ENCODE measurements around the gene DPT. TPM values are rescaled to one million over a fixed set of nuclear protein-coding genes. Genes with fewer than 3 reads are reported as not detected.

DPT gene
- total and polyA plus RNA-seq, 9 donors = 28.2 to 97.8 (median 43.0) TPM

DNA sequence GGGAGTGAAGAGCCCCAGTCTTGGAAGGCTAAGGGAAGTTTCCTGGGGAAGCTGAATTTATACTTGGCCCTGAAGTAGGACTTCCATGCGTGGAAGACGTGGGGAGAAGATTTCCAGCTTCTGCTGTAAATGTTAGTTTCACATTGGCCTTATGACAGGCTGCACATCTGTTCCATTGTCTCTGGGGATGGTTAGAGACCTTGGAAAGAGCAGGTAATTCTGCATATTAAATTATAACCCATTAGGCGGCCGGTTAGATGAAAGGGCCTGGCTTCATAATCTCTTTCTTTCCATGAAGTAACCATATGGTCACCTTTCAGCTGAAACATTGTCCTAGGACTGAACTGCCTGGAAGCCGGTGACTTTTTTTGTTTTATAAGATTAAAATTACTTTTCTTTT is 37.5 kb downstream of the DPT start:
- H3K36me3 ChIP-seq (ENCODE audit: control insufficient read depth, insufficient read depth, low read length) = no peaks in the 10 kb centered on the region
- no peak overlapping the region for H3K27ac ChIP-seq (ENCODE audit: low read length)
- no peaks in the 10 kb centered on the region for H3K4me1 ChIP-seq (ENCODE audit: control insufficient read depth, insufficient read depth, low read length)
- peaks cover 3% of the 10 kb centered on the region for H3K27me3 ChIP-seq (ENCODE audit: control insufficient read depth, insufficient read depth, low read length)
- no peaks in the 10 kb centered on the region for H3K9me3 ChIP-seq (replicated peaks; ENCODE audit: control insufficient read depth, low read depth, low read length)
- H3K4me3 ChIP-seq (ENCODE audit: low read length) = no peak overlapping the region
- peak; percentile 49 for DNase-seq
- 7% methylated on average over 2 of the region's 5 CpGs for WGBS (ENCODE audit: insufficient coverage)

GRCh38 chr1:168689726-168690602 is 39.0 kb downstream of the DPT start:
- Histone ChIP-seq H3K27ac (ENCODE audit: low read length) (no peak overlapping the region), H3K4me3 (ENCODE audit: low read length) (no peak overlapping the region), H3K9me3 (replicated peaks; ENCODE audit: control insufficient read depth, low read depth, low read length) (no peaks in the 10 kb centered on the region), H3K36me3 (ENCODE audit: control insufficient read depth, insufficient read depth, low read length) (no peaks in the 10 kb centered on the region), H3K27me3 (ENCODE audit: control insufficient read depth, insufficient read depth, low read length) (peaks cover 3% of the 10 kb centered on the region), H3K4me1 (ENCODE audit: control insufficient read depth, insufficient read depth, low read length) (no peaks in the 10 kb centered on the region)
- WGBS (ENCODE audit: insufficient coverage) = 90% methylated on average over 3 of the region's 8 CpGs
- DNase-seq = no peak

- H3K27me3 ChIP-seq (ENCODE audit: control insufficient read depth, insufficient read depth, low read length) = peaks cover 3% of the 10 kb centered on the region
- H3K9me3 ChIP-seq (replicated peaks; ENCODE audit: control insufficient read depth, low read depth, low read length) = no peaks in the 10 kb centered on the region
- H3K4me3 ChIP-seq (ENCODE audit: low read length) = no peak overlapping the region
- whole genome bisulfite sequencing (ENCODE audit: insufficient coverage) = 100% methylated on average over 2 of the region's 2 CpGs
- H3K27ac ChIP-seq (ENCODE audit: low read length) = no peak overlapping the region
- no peaks in the 10 kb centered on the region for H3K4me1 ChIP-seq (ENCODE audit: control insufficient read depth, insufficient read depth, low read length)
- no peaks in the 10 kb centered on the region for H3K36me3 ChIP-seq (ENCODE audit: control insufficient read depth, insufficient read depth, low read length)
- DNase-seq = no peak
Measured at GRCh38 chr1:168689327-168689657, 39.7 kb downstream of the DPT start.

GRCh38 chr1:168688644-168689326 is 40.2 kb downstream of the DPT start:
- 14% methylated on average over 2 of the region's 5 CpGs for WGBS (ENCODE audit: insufficient coverage)
- Histone ChIP-seq H3K27ac (ENCODE audit: low read length) (no peak overlapping the region), H3K27me3 (ENCODE audit: control insufficient read depth, insufficient read depth, low read length) (peaks cover 3% of the 10 kb centered on the region)

GRCh38 chr1:168687816-168688215 is 41.2 kb downstream of the DPT start:
- H3K9me3 ChIP-seq (replicated peaks; ENCODE audit: control insufficient read depth, low read depth, low read length) = no peaks in the 10 kb centered on the region
- H3K27ac ChIP-seq (ENCODE audit: low read length) = no peak overlapping the region
- H3K4me3 ChIP-seq (ENCODE audit: low read length) = no peak overlapping the region
- no peaks in the 10 kb centered on the region for H3K4me1 ChIP-seq (ENCODE audit: control insufficient read depth, insufficient read depth, low read length)
- peaks cover 3% of the 10 kb centered on the region for H3K27me3 ChIP-seq (ENCODE audit: control insufficient read depth, insufficient read depth, low read length)
- 67% methylated on average over 3 of the region's 4 CpGs for WGBS (ENCODE audit: insufficient coverage)
- no peak for DNase-seq
- no peaks in the 10 kb centered on the region for H3K36me3 ChIP-seq (ENCODE audit: control insufficient read depth, insufficient read depth, low read length)

More at GRCh38 chr1:168688644-168689326, 40.2 kb downstream of the DPT start:
- no peaks in the 10 kb centered on the region for H3K36me3 ChIP-seq (ENCODE audit: control insufficient read depth, insufficient read depth, low read length)
- H3K4me1 ChIP-seq (ENCODE audit: control insufficient read depth, insufficient read depth, low read length) = no peaks in the 10 kb centered on the region
- H3K4me3 ChIP-seq (ENCODE audit: low read length) = no peak overlapping the region
- no peaks in the 10 kb centered on the region for H3K9me3 ChIP-seq (replicated peaks; ENCODE audit: control insufficient read depth, low read depth, low read length)
- no peak for DNase-seq

GRCh38 chr1:168686666-168687065 is 42.3 kb downstream of the DPT start:
- Histone ChIP-seq H3K9me3 (replicated peaks; ENCODE audit: control insufficient read depth, low read depth, low read length) (no peaks in the 10 kb centered on the region), H3K27ac (ENCODE audit: low read length) (no peak overlapping the region), H3K4me3 (ENCODE audit: low read length) (no peak overlapping the region), H3K4me1 (ENCODE audit: control insufficient read depth, insufficient read depth, low read length) (no peaks in the 10 kb centered on the region), H3K27me3 (ENCODE audit: control insufficient read depth, insufficient read depth, low read length) (peaks cover 3% of the 10 kb centered on the region), H3K36me3 (ENCODE audit: control insufficient read depth, insufficient read depth, low read length) (no peaks in the 10 kb centered on the region)
- 80% methylated on average over 1 of the region's 2 CpGs for WGBS (ENCODE audit: insufficient coverage)
- no peak for DNase-seq

GRCh38 chr1:168683871-168684270 is 45.1 kb downstream of the DPT start:
- Histone ChIP-seq H3K4me1 (ENCODE audit: control insufficient read depth, insufficient read depth, low read length) (no peaks in the 10 kb centered on the region), H3K4me3 (ENCODE audit: low read length) (no peak overlapping the region), H3K27me3 (ENCODE audit: control insufficient read depth, insufficient read depth, low read length) (no peaks in the 10 kb centered on the region), H3K9me3 (replicated peaks; ENCODE audit: control insufficient read depth, low read depth, low read length) (no peaks in the 10 kb centered on the region), H3K36me3 (ENCODE audit: control insufficient read depth, insufficient read depth, low read length) (no peaks in the 10 kb centered on the region), H3K27ac (ENCODE audit: low read length) (no peak overlapping the region)
- no peak for DNase-seq
- WGBS (ENCODE audit: insufficient coverage) = no CpG with 5 or more reads among the region's 1 CpG

- Histone ChIP-seq H3K27me3 (ENCODE audit: control insufficient read depth, insufficient read depth, low read length) (no peaks in the 10 kb centered on the region), H3K27ac (ENCODE audit: low read length) (no peak overlapping the region), H3K4me3 (ENCODE audit: low read length) (no peak overlapping the region), H3K36me3 (ENCODE audit: control insufficient read depth, insufficient read depth, low read length) (no peaks in the 10 kb centered on the region), H3K4me1 (ENCODE audit: control insufficient read depth, insufficient read depth, low read length) (no peaks in the 10 kb centered on the region), H3K9me3 (replicated peaks; ENCODE audit: control insufficient read depth, low read depth, low read length) (no peaks in the 10 kb centered on the region)
- WGBS (ENCODE audit: insufficient coverage) = no CpG with 5 or more reads among the region's 1 CpG
- DNase-seq = no peak
Measured at GRCh38 chr1:168676861-168677260, 52.1 kb downstream of the DPT start.

DNA sequence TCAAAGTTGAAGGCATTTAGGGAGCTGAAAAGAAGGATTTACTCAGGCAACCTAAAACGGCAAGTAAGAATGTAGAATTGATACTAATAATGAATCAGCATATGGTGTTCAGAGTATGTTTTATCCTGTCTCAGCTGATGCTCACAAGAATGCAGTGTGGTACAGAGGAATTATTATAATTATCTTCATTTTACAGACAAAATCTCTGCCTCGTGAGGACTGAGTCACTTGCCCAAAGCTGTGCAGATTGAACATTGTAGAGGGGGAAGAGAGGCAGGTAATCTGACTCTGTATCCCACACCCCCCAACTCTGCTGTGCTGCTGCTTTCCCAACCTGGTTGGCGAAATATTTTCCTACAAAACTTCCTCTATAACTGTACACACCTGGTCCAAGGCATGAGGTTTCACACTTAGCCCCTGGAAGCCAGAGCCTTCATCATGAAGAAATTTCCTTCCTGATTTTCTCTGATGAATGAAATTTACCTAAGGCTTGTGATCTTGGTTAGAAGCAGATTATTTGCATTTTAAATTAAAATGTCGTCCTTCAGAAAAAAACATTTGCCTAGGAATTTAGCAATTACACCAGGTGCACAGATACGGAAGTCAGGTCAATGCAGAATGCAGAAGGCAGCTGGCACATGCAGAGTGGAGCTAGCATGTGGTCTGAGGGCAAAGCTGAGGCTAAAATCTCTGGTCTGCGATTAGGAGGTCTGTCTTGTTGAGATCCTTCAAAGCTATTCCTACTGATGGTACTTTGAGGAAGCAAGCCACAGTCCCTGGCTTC is 52.8 kb downstream of the DPT start:
- Histone ChIP-seq H3K27ac (ENCODE audit: low read length) (no peak overlapping the region), H3K4me1 (ENCODE audit: control insufficient read depth, insufficient read depth, low read length) (no peaks in the 10 kb centered on the region), H3K36me3 (ENCODE audit: control insufficient read depth, insufficient read depth, low read length) (no peaks in the 10 kb centered on the region), H3K4me3 (ENCODE audit: low read length) (no peak overlapping the region), H3K27me3 (ENCODE audit: control insufficient read depth, insufficient read depth, low read length) (no peaks in the 10 kb centered on the region), H3K9me3 (replicated peaks; ENCODE audit: control insufficient read depth, low read depth, low read length) (no peaks in the 10 kb centered on the region)
- 33% methylated on average over 1 of the region's 6 CpGs for WGBS (ENCODE audit: insufficient coverage)
- DNase-seq = no peak
